GM12875 (cell line): ENCODE results near the gene CADPS2.
"Not testable (repeated sequence)": the region's sequence is repeated elsewhere in the genome, so short reads cannot be mapped to it uniquely, and the experiment has no call there.

ENCODE experiments used
- H3K4me3 ChIP-seq: one replicate; pipeline ENCODE4 v1.5.1; 2011; ENCODE audit warnings: low read depth, low read length, control low read depth
- TF ChIP-seq, protein P1 (sequence below): IDR thresholded peaks from 2 replicates; pipeline ENCODE4 v1.5.1; 2011; ENCODE audit warnings: low read depth, mild to moderate bottlenecking, control low read depth, inconsistent platforms, low read length, moderate library complexity, borderline replicate concordance; ENCODE audit not compliant: insufficient read depth

CADPS2 gene

DNA sequence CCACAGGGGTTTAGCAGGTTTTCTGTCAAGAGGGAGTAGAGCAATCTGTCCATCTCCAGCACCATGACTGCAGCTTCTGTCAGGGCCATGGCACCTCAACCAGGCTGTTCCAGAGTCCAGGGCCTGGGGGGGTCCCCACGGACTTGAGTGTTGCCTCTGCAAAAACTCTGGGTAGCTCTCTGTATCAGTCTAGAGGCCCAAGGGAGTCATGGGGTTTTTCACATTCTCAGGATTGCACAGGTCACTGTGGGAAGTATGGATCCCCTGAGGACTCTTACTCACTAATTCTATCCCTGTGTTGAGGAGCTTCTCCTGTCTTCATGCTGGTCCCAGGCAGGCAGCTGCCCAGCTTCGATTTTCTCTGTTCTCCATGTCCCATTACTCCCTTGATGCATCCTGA, 247.8 kb downstream of the CADPS2 start:
- no peak overlapping the region for H3K4me3 ChIP-seq
- TF ChIP-seq, protein P1, sequence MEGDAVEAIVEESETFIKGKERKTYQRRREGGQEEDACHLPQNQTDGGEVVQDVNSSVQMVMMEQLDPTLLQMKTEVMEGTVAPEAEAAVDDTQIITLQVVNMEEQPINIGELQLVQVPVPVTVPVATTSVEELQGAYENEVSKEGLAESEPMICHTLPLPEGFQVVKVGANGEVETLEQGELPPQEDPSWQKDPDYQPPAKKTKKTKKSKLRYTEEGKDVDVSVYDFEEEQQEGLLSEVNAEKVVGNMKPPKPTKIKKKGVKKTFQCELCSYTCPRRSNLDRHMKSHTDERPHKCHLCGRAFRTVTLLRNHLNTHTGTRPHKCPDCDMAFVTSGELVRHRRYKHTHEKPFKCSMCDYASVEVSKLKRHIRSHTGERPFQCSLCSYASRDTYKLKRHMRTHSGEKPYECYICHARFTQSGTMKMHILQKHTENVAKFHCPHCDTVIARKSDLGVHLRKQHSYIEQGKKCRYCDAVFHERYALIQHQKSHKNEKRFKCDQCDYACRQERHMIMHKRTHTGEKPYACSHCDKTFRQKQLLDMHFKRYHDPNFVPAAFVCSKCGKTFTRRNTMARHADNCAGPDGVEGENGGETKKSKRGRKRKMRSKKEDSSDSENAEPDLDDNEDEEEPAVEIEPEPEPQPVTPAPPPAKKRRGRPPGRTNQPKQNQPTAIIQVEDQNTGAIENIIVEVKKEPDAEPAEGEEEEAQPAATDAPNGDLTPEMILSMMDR = no peak

DNA sequence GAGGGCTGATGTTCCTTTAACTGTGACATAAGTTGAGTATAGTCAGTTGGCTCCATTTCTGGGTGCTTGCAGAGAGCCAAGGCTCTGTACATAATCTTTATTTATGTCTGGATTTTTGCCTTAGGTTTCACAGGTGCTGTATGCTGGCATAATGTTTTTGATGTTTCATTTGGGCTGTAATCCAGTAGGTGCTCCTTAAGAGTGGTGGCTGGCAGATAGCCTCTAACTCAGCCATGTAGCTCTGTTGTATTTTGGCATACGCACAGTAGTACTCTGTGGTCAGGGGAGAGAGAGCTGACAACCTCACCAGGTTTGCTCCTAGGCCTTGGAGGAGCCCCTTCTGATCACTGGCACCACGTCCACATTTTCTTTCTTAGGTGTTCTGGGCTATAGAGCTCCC, 248.5 kb downstream of the CADPS2 start:
- TF ChIP-seq, protein P1 = no peak

DNA sequence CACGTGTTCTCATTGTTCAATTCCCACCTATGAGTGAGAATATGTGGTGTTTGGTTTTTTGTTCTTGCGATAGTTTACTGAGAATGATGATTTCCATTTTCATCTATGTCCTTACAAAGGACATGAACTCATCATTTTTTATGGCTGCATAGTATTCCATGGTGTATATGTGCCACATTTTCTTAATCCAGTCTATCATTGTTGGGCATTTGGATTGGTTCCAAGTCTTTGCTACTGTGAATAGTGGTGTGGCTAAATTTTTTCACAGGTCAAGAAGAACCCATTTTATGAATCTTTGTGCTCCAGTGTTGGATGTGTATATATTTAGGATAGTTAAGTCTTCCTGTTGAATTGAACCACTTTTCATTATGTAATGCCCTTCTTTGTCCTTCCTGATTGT, 250.8 kb downstream of the CADPS2 start:
- not testable (repeated sequence) for H3K4me3 ChIP-seq

More for the DNA sequence above, 248.5 kb downstream of the CADPS2 start:
- no peak overlapping the region for H3K4me3 ChIP-seq

DNA sequence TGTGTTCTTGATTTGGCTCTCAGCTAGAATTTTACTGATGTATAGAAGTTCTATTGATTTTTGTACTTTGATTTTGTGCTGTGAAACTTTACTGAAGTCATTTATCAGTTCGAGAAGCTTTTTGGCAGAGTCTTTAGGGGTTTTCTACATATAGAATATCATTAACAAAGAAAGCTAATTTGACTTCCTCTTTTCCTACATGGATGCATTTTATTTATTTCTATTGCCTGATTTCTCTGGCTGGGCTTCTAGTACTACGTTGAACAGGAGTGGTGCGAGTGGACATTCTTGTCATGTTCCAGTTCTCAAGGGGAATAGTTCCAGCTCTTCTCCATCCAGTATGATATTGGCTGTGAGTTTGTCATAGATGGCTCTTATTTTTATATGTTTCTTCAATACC, 252.8 kb downstream of the CADPS2 start:
- H3K4me3 ChIP-seq = no peak overlapping the region
- TF ChIP-seq, protein P1 = no peak

DNA sequence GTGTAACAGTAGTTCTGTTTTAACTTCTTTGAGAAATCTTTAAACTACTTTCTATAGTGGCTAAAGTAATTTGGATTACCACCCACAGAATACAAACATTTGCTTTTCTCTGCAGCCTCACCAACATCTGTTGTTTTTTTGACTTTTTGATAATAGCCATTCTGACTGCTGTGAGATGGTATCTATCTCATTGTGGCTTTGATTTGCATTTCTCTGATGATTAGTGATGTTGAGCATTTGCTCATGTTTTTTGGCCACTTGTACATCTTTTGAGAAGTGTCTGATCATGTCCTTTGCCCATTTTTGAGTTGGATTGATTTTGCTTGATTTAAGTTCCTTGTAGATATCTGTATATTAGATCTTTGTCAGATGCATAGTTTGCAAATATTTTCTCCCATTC, 254.0 kb downstream of the CADPS2 start:
- TF ChIP-seq, protein P1 = no peak
- H3K4me3 ChIP-seq = no peak overlapping the region

DNA sequence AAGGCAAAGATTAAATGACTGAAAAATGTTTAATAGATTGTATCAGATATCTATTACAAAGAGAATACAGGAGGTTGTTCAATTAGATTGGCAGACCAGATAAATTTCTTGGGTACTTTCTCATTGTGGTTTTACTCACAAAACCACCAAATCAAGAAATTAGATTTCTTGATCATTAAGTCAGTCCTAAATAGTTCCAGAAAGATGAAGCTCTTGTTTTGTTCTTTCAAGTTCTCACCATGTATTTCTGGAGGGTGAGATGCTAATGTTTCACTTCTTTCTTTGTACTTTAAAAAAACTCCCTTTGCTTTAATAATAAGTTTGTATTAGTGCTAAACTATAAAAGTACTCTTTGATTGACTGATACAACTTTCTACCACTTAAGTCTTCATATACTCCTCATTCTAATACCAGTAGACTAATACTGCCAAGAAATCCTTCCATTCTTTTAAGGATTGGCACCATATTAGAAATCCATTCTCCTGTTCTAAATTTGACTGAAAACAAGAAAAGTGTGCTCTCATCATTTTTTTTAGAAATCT, 256.8 kb downstream of the CADPS2 start:
- no peak overlapping the region for H3K4me3 ChIP-seq
- TF ChIP-seq, protein P1 = no peak

DNA sequence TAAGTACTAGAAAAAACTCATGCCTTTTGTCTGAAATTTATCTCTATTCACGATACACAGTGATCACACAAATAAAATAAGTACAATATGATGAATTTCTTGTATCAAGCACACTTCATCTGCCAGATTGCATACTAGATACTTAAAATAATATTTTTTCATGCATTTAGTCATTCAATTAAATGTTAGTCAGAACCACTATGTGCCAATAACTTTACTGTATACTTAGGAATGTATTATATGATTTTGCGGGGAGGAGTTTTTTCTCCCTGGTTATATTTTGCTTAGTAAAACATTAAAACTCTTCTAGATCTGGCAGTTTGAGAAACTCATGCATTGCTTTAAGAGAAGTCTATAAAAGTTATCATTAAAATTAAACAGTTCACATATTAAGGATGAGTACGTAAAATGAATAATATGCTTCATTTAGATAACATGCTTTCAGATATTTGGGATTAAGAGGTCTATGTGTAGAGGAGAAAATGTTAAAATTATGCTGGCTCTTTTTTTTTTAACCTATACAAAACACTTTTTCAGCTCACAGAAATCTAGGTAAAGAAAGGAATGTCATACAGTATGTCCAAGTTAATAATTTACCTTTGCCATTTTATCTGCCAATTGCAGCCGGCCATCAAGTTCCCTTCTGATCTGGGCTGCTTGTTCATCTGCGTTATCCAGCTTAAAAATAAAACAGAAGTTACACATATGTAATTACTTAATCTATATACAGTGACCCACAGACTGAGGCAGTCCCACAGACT, 257.4 kb downstream of the CADPS2 start:
- TF ChIP-seq, protein P1 = no peak
- no peak overlapping the region for H3K4me3 ChIP-seq
